Activated CD8-positive, alpha-beta memory T cell treated with anti-CD3 and anti-CD28 coated beads for 24 hours (primary cell): ENCODE results near the gene VPS13C.

Source experiments
- DNase-seq: peaks from one replicate; pipeline ENCODE4 v3.0.0-alpha.2; 2020

Gene VPS13C

GRCh38 chr15:61807281-61807929 lies 252.8 kb downstream of the VPS13C start:
- DNase-seq, result no peak
